Trophoblast cell (in vitro differentiated cells and primary cell): ENCODE data around the gene SDHC.

Source experiments
- DNase-seq, 2 donors: peaks; one replicate each; pipeline ENCODE4 v3.0.0-alpha.2; 2016
- H2AFZ ChIP-seq: 2 replicates; pipeline ENCODE4 v1.6.1; 2013; ENCODE audit warnings: low read length, moderate library complexity, mild to moderate bottlenecking; ENCODE audit not compliant: insufficient read depth, poor library complexity
- H2AK5ac ChIP-seq: 2 replicates; pipeline ENCODE4 v1.6.1; 2013; ENCODE audit warnings: mild to moderate bottlenecking, low read length
- H2BK120ac ChIP-seq: 2 replicates; pipeline ENCODE4 v1.6.1; 2013; ENCODE audit warnings: low read length, mild to moderate bottlenecking, moderate library complexity; ENCODE audit not compliant: insufficient read depth, poor library complexity
- H2BK12ac ChIP-seq: 2 replicates; pipeline ENCODE4 v1.6.1; 2013; ENCODE audit warnings: mild to moderate bottlenecking, low read length, moderate library complexity
- H2BK5ac ChIP-seq: 2 replicates; pipeline ENCODE4 v1.6.1; 2013; ENCODE audit warnings: low read length, low read depth, moderate library complexity, mild to moderate bottlenecking; ENCODE audit not compliant: poor library complexity
- H3K14ac ChIP-seq: 2 replicates; pipeline ENCODE4 v1.6.1; 2013; ENCODE audit warnings: mild to moderate bottlenecking, low read length
- H3K18ac ChIP-seq: 2 replicates; pipeline ENCODE4 v1.6.1; 2013; ENCODE audit warnings: mild to moderate bottlenecking, low read length
- H3K23ac ChIP-seq: 2 replicates; pipeline ENCODE4 v1.6.1; 2013; ENCODE audit warnings: low read length
- H3K27ac ChIP-seq: 2 replicates; pipeline ENCODE4 v1.5.1; 2013; ENCODE audit warnings: low read depth, mild to moderate bottlenecking, inconsistent platforms, low read length, moderate library complexity
- H3K27me3 ChIP-seq: 2 replicates; pipeline ENCODE4 v1.6.1; 2013; ENCODE audit warnings: inconsistent platforms, mild to moderate bottlenecking, low read length, moderate library complexity; ENCODE audit not compliant: insufficient read depth
- H3K36me3 ChIP-seq, 2 experiments: 1 replicate in 1 of 2; 2 replicates in 1 of 2; pipeline ENCODE4 v1.6.1; 2013; ENCODE audit warnings: low read length in 2 of 2, mild to moderate bottlenecking in 2 of 2, moderate library complexity in 1 of 2; ENCODE audit not compliant: insufficient read depth in 2 of 2, control insufficient read depth in 1 of 2
- H3K4ac ChIP-seq: 2 replicates; pipeline ENCODE4 v1.6.1; 2013; ENCODE audit warnings: low read depth, mild to moderate bottlenecking, low read length, moderate library complexity
- H3K4me1 ChIP-seq, 2 experiments: 1 replicate in 1 of 2; 2 replicates in 1 of 2; pipeline ENCODE4 v1.6.1; 2013; ENCODE audit warnings: low read length in 2 of 2, mild to moderate bottlenecking in 2 of 2, moderate library complexity in 1 of 2; ENCODE audit not compliant: insufficient read depth in 2 of 2, control insufficient read depth in 1 of 2
- H3K4me2 ChIP-seq: 2 replicates; pipeline ENCODE4 v1.6.1; 2013; ENCODE audit warnings: inconsistent platforms, mild to moderate bottlenecking, low read length, moderate library complexity
- H3K4me3 ChIP-seq: 2 replicates; pipeline ENCODE4 v1.5.1; 2013; ENCODE audit warnings: mild to moderate bottlenecking, low read depth, low read length, inconsistent platforms
- H3K79me1 ChIP-seq: one replicate; pipeline ENCODE4 v1.6.1; 2013; ENCODE audit warnings: low read length
- H3K79me2 ChIP-seq: 2 replicates; pipeline ENCODE4 v1.6.1; 2013; ENCODE audit warnings: low read length, mild to moderate bottlenecking; ENCODE audit not compliant: control insufficient read depth, insufficient read depth, poor library complexity
- H3K9ac ChIP-seq: 2 replicates; pipeline ENCODE4 v1.6.1; 2013; ENCODE audit warnings: mild to moderate bottlenecking, low read length
- H3K9me3 ChIP-seq: 2 replicates; pipeline ENCODE4 v1.6.1; 2013; ENCODE audit warnings: low read depth, mild to moderate bottlenecking, control low read depth, inconsistent platforms, low read length; ENCODE audit not compliant: insufficient read depth
- H4K12ac ChIP-seq: 2 replicates; pipeline ENCODE4 v1.6.1; 2013; ENCODE audit warnings: low read depth, mild to moderate bottlenecking, low read length, moderate library complexity
- H4K8ac ChIP-seq: 2 replicates; pipeline ENCODE4 v1.6.1; 2013; ENCODE audit warnings: low read depth, mild to moderate bottlenecking, low read length, moderate library complexity
- H4K91ac ChIP-seq: one replicate; pipeline ENCODE4 v1.6.1; 2013; ENCODE audit warnings: low read depth, mild to moderate bottlenecking, low read length, moderate library complexity
- WGBS: extraction: QIAGEN DNeasy Blood & Tissue Kit; methylation state at CpG from one replicate; pipeline ENCODE4 v1.1.7; 2013; ENCODE audit warnings: missing lambda C conversion rate; ENCODE audit not compliant: insufficient read length, insufficient coverage; ENCODE audit errors: extremely low coverage; 5-methylcytosine and 5-hydroxymethylcytosine counted together

Gene SDHC

DNA sequence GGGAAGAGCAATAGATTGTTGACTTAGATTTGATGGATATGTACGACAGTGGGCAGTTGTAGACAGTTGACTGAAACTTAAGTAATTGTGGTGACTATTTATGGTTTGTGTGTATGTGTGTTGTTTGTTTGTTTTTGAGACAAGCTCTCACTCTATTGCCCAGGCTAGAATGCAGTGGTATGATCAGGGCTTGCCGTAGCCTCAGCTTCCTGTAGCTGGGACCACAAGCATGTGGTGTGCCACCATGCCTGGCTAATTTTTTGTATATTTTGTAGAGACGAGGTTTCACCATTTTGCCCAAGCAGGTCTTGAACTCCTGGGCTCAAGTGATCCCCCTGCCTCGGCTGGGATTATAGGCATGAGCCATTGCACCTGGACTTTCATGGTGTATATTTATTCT is 9.8 kb downstream of the SDHC start:
- H3K23ac ChIP-seq, result no peak overlapping the region
- no peaks in the 10 kb centered on the region for H3K79me2 ChIP-seq
- peaks cover 20 to 25% of the 10 kb centered on the region in 2 experiments for H3K36me3 ChIP-seq
- H3K9me3 ChIP-seq, result no peaks in the 10 kb centered on the region
- H3K14ac ChIP-seq, result no peak overlapping the region
- no peak overlapping the region for H4K8ac ChIP-seq
- no peak overlapping the region for H2BK120ac ChIP-seq
- no peaks in the 10 kb centered on the region for H3K4me1 ChIP-seq
- H2BK12ac ChIP-seq, result no peak overlapping the region
- H4K12ac ChIP-seq, result no peak overlapping the region
- no peak overlapping the region for H3K27ac ChIP-seq
- no peak overlapping the region for H3K4ac ChIP-seq
- no peak overlapping the region for H2AFZ ChIP-seq
- no peak overlapping the region for H2BK5ac ChIP-seq
- no peak overlapping the region for H3K9ac ChIP-seq
- WGBS, result no CpG with 5 or more reads among the region's 4 CpGs
- H3K79me1 ChIP-seq, result no peaks in the 10 kb centered on the region
- H3K18ac ChIP-seq, result no peak overlapping the region
- H3K27me3 ChIP-seq, result no peaks in the 10 kb centered on the region
- DNase-seq, result no peak
- no peak overlapping the region for H3K4me2 ChIP-seq
- no peak overlapping the region for H3K4me3 ChIP-seq
- no peak overlapping the region for H2AK5ac ChIP-seq
- no peak overlapping the region for H4K91ac ChIP-seq

- Histone ChIP-seq H4K8ac (no peak overlapping the region), H3K4ac (no peak overlapping the region), H2BK5ac (no peak overlapping the region), H3K18ac (no peak overlapping the region), H2AFZ (no peak overlapping the region), H3K4me2 (no peak overlapping the region), H4K91ac (no peak overlapping the region), H2BK120ac (no peak overlapping the region), H3K27ac (peak overlapping the region; percentile 52), H3K79me1 (no peaks in the 10 kb centered on the region), H3K27me3 (no peaks in the 10 kb centered on the region), H4K12ac (no peak overlapping the region), H2BK12ac (no peak overlapping the region), H3K79me2 (no peaks in the 10 kb centered on the region), H3K9ac (no peak overlapping the region), H3K9me3 (no peaks in the 10 kb centered on the region), H3K4me1 (peaks cover 2 to 3% of the 10 kb centered on the region in 2 experiments), H3K14ac (no peak overlapping the region), H3K23ac (no peak overlapping the region), H2AK5ac (no peak overlapping the region), H3K36me3 (peaks cover 25 to 31% of the 10 kb centered on the region in 2 experiments), H3K4me3 (no peak overlapping the region)
- DNase-seq, result peak; percentile 29 to 63
- WGBS, result no CpG with 5 or more reads among the region's 4 CpGs
Observed at GRCh38 chr1:161330346-161330745, 16.2 kb downstream of the SDHC start.

DNA sequence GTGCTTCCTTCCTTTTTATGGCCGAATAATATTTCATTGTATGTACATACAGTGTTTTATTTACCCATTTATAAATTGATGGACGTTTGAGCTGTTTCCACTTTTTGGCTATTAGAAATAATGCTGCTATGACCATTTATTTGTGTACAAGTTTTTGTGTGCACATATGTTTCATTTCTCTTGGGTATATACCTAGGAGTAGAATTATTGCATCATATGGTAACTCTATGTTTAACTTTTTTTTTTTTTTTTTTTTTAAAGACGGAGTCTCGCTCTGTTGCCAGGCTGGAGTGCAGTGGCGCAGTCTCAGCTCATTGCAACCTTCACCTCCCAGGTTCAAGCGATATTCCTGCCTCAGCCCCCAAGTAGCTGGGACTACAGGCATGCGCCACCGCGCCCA is 19.0 kb downstream of the SDHC start:
- H3K14ac ChIP-seq, result no peak overlapping the region
- H3K9ac ChIP-seq, result no peak overlapping the region
- no peak overlapping the region for H2BK120ac ChIP-seq
- no peak overlapping the region for H4K12ac ChIP-seq
- no peak overlapping the region for H2BK5ac ChIP-seq
- H4K91ac ChIP-seq, result no peak overlapping the region
- no peak overlapping the region for H3K27ac ChIP-seq
- H3K4me2 ChIP-seq, result no peak overlapping the region
- H2AK5ac ChIP-seq, result no peak overlapping the region
- H4K8ac ChIP-seq, result no peak overlapping the region
- WGBS, result no CpG with 5 or more reads among the region's 9 CpGs
- peaks cover 22 to 24% of the 10 kb centered on the region in 2 experiments for H3K36me3 ChIP-seq
- no peak overlapping the region for H3K4me3 ChIP-seq
- no peak for DNase-seq
- no peaks in the 10 kb centered on the region for H3K79me2 ChIP-seq
- no peaks in the 10 kb centered on the region for H3K27me3 ChIP-seq
- H3K9me3 ChIP-seq, result no peaks in the 10 kb centered on the region
- H2BK12ac ChIP-seq, result no peak overlapping the region
- no peak overlapping the region for H3K4ac ChIP-seq
- H3K4me1 ChIP-seq, result peaks cover 2 to 3% of the 10 kb centered on the region in 2 experiments
- H3K79me1 ChIP-seq, result no peaks in the 10 kb centered on the region
- H2AFZ ChIP-seq, result no peak overlapping the region
- no peak overlapping the region for H3K18ac ChIP-seq
- no peak overlapping the region for H3K23ac ChIP-seq

DNA sequence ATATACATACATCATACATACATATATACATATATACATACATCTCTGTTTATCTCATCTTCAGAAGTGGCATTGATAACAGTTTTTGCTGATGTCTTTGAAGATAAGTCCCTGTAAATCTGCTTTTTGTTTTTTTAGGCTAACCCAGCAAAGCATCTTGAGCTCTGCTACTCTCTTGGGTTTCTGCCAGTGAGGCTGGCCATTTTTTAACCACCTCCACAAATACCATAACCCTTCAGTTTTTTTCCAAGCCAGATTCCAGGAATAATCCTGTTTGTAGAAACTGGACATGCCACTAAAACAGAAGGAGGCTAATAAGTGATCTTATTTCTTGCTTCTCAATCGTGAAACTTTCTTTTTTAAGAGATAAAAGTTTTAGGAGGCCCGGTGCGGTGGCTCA is 21.6 kb downstream of the SDHC start:
- H3K36me3 ChIP-seq, result peaks cover 29 to 31% of the 10 kb centered on the region in 2 experiments
- H2BK5ac ChIP-seq, result no peak overlapping the region
- no peaks in the 10 kb centered on the region for H3K9me3 ChIP-seq
- DNase-seq, result no peak
- no peak overlapping the region for H3K14ac ChIP-seq
- no peak overlapping the region for H4K12ac ChIP-seq
- no peaks in the 10 kb centered on the region for H3K79me2 ChIP-seq
- no peak overlapping the region for H2BK120ac ChIP-seq
- no peak overlapping the region for H3K4me3 ChIP-seq
- no CpG with 5 or more reads among the region's 3 CpGs for WGBS
- H3K18ac ChIP-seq, result no peak overlapping the region
- H4K8ac ChIP-seq, result no peak overlapping the region
- H3K23ac ChIP-seq, result no peak overlapping the region
- H2BK12ac ChIP-seq, result no peak overlapping the region
- H2AFZ ChIP-seq, result no peak overlapping the region
- no peak overlapping the region for H2AK5ac ChIP-seq
- no peaks in the 10 kb centered on the region for H3K27me3 ChIP-seq
- no peaks in the 10 kb centered on the region for H3K4me1 ChIP-seq
- no peak overlapping the region for H3K9ac ChIP-seq
- no peak overlapping the region for H3K27ac ChIP-seq
- no peak overlapping the region for H3K4ac ChIP-seq
- no peak overlapping the region for H3K4me2 ChIP-seq
- no peaks in the 10 kb centered on the region for H3K79me1 ChIP-seq
- H4K91ac ChIP-seq, result no peak overlapping the region
